Measurements from ENCODE around the gene SLC6A17. TPM values are rescaled to one million over a fixed set of nuclear protein-coding genes. Genes with fewer than 3 reads are reported as not detected.

Gene SLC6A17
- total RNA-seq, 2 experiments from 2014 or later, result 0.04 to 0.10 TPM

- H3K27me3 Mint-ChIP-seq, result no peaks in the 10 kb centered on the region
- no peaks in the 10 kb centered on the region for H3K9me3 Mint-ChIP-seq
- H3K4me3 Mint-ChIP-seq, result no peak overlapping the region
- DNase-seq, result no peak
- H3K36me3 Mint-ChIP-seq, result peaks cover 3% of the 10 kb centered on the region
- no peaks in the 10 kb centered on the region for H3K4me1 Mint-ChIP-seq
- no peak overlapping the region for H3K27ac Mint-ChIP-seq
Measured at GRCh38 chr1:110225756-110226404, 75.6 kb downstream of the SLC6A17 start.

DNA sequence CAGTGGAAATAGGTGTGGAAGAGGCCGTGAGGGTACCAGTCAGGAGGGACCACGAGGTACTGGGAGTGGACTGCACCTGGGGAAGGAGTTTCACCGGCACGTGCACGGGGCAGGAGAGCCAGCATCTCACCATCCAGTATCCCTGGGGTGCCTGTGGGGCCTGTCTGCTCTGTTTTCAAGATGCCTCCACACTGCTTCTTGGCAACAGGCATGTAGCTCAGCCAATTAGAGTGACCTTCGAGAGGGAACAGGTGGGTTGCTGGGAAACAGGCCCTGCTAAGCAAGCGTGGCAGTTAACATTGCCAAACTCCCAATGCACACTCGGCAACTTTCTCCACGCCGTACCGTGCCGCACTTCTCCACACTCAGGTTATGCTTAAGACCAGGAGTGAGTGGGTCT lies 77.5 kb downstream of the SLC6A17 start:
- Mint-ChIP-seq H3K9me3 (no peaks in the 10 kb centered on the region), H3K4me3 (no peak overlapping the region), H3K27me3 (no peaks in the 10 kb centered on the region), H3K36me3 (peaks cover 3% of the 10 kb centered on the region), H3K27ac (no peak overlapping the region), H3K4me1 (no peaks in the 10 kb centered on the region)
- DNase-seq, result no peak

GRCh38 chr1:110228381-110228780 lies 78.1 kb downstream of the SLC6A17 start:
- H3K9me3 Mint-ChIP-seq, result no peaks in the 10 kb centered on the region
- peaks cover 3% of the 10 kb centered on the region for H3K36me3 Mint-ChIP-seq
- no peak overlapping the region for H3K27ac Mint-ChIP-seq
- H3K4me1 Mint-ChIP-seq, result no peaks in the 10 kb centered on the region
- H3K27me3 Mint-ChIP-seq, result no peaks in the 10 kb centered on the region
- DNase-seq, result no peak
- H3K4me3 Mint-ChIP-seq, result no peak overlapping the region

- Mint-ChIP-seq H3K36me3 (peaks cover 3% of the 10 kb centered on the region), H3K4me1 (no peaks in the 10 kb centered on the region), H3K27ac (no peak overlapping the region), H3K4me3 (no peak overlapping the region), H3K9me3 (no peaks in the 10 kb centered on the region), H3K27me3 (no peaks in the 10 kb centered on the region)
- DNase-seq, result no peak
Measured at GRCh38 chr1:110228869-110229268, 78.6 kb downstream of the SLC6A17 start.

- no peak for DNase-seq
- Mint-ChIP-seq H3K9me3 (no peaks in the 10 kb centered on the region), H3K36me3 (peaks cover 1% of the 10 kb centered on the region), H3K4me1 (peaks cover 3% of the 10 kb centered on the region), H3K4me3 (no peak overlapping the region), H3K27ac (no peak overlapping the region), H3K27me3 (no peaks in the 10 kb centered on the region)
Measured at GRCh38 chr1:110229348-110230001, 79.2 kb downstream of the SLC6A17 start.

DNA sequence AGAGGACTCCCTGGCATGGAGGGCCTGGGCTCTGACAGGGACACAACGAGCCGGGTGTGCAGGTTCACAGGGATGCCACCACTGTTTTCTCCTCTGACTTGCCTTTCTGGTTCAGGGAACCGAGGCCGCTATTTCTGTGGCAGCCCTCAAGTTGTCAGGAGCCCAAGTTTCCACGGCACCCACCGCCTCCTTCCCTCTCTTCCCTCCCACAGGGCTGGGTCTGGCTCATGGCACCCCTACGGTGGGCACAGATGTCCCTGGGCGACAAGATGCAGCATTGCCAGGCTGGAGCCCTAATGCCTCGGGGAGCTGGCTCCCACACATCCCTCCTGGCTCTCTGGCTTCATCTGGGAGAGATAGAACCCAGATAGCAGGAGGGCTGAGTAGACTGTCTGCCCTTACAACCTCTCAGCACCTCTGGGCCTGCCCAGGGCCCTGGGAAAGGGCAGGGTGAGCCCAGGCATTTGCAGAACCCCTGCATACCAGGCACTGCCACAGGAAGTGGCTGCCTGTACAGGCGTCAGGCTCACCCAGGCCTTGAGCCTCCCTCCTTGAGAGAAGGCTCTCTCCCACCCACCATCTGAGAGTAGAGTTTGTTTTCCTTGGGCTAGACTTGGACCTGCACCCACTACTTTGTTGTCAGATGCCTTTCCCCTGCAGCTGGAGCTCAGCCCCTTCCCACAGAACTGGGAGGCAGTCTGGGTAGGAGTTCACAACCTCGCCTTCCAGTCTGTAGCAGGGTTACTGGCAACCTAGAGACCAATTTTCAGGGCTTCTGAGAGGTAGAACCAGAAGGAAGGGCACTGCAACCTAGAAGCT lies 80.3 kb downstream of the SLC6A17 start:
- Mint-ChIP-seq H3K27me3 (no peaks in the 10 kb centered on the region), H3K4me1 (peaks cover 14% of the 10 kb centered on the region), H3K36me3 (peaks cover 8% of the 10 kb centered on the region), H3K4me3 (no peak overlapping the region), H3K27ac (peak overlapping the region; percentile 25), H3K9me3 (no peaks in the 10 kb centered on the region)
- DNase-seq, result no peak

DNA sequence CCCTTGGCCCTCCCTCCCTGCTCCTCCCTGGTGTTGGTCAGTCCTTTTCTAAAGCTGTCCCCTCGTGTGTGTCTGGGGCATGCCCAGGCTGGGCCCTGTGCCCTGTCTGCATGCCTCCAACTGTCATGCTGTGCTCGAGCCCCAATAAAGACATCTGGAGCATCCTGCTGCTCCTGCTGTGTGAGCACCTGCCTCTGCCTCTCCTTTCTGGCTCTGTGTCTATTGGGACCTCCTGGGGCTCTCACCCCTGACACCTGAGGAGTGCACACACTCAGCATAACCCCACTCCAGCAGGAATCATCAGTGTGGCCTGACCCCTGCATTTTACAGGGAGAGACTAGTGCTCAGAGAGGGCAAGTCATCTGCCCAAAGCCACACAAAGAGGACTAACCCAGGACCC lies 83.6 kb downstream of the SLC6A17 start:
- peaks cover 40% of the 10 kb centered on the region for H3K4me1 Mint-ChIP-seq
- H3K27ac Mint-ChIP-seq, result no peak overlapping the region
- H3K9me3 Mint-ChIP-seq, result no peaks in the 10 kb centered on the region
- H3K27me3 Mint-ChIP-seq, result no peaks in the 10 kb centered on the region
- H3K4me3 Mint-ChIP-seq, result no peak overlapping the region
- no peak for DNase-seq
- H3K36me3 Mint-ChIP-seq, result peaks cover 10% of the 10 kb centered on the region

- Mint-ChIP-seq H3K4me1 (peaks cover 48% of the 10 kb centered on the region), H3K27ac (peak overlapping the region; percentile 94), H3K36me3 (peaks cover 13% of the 10 kb centered on the region), H3K27me3 (no peaks in the 10 kb centered on the region), H3K4me3 (no peak overlapping the region), H3K9me3 (no peaks in the 10 kb centered on the region)
- DNase-seq, result no peak
Measured at GRCh38 chr1:110234691-110235090, 84.4 kb downstream of the SLC6A17 start.

GRCh38 chr1:110235181-110235833 lies 85.0 kb downstream of the SLC6A17 start:
- H3K27ac Mint-ChIP-seq, result peak overlapping the region; percentile 94
- H3K4me1 Mint-ChIP-seq, result peaks cover 49% of the 10 kb centered on the region

DNA sequence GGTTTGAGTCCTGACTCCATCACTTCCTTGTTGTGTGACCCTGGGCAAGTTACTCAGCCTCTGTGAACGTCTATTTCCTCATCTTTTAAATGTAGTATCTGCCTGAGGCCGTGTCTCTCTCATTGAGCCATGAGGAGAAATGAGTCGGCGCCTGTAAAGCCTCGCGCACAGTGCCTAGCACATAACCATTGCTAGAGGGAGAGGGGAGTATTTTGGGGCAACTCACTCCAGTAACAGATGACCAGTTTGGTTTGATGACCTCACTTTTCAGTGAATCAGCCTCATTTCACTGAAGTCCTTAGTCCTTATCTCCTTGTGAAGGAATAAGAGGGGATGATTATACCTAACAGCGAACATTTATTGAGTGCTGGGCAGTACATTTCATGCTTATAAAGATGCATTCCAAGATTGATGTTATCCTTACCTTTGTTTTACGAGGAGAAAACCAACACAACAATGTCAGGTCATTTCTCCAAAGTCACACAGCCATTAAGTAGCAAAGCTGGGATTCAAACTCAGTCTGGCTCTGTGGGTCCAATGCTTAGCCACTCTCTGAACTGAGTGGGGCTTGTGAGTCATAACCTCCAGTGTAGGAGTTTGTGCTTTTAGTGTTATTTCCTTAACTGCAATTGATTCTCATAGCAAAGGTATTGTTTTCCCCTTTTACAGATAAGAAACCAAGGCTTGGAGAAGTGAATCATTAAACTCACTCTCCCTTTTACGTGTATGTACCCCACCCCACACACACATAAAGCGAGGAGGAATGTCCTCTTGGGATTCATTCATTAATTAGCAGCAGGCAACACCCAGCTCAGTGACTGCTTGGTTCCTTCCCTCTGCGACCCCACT lies 85.8 kb downstream of the SLC6A17 start:
- H3K4me3 Mint-ChIP-seq, result peak overlapping the region; percentile 19

More at GRCh38 chr1:110235181-110235833, 85.0 kb downstream of the SLC6A17 start:
- Mint-ChIP-seq H3K4me3 (peak overlapping the region; percentile 19), H3K9me3 (no peaks in the 10 kb centered on the region), H3K27me3 (no peaks in the 10 kb centered on the region), H3K36me3 (peaks cover 13% of the 10 kb centered on the region)
- no peak for DNase-seq

GRCh38 chr1:110237386-110238152 lies 87.3 kb downstream of the SLC6A17 start:
- H3K4me1 Mint-ChIP-seq, result peaks cover 49% of the 10 kb centered on the region

More for the DNA sequence above, 85.8 kb downstream of the SLC6A17 start:
- no peaks in the 10 kb centered on the region for H3K27me3 Mint-ChIP-seq
- H3K27ac Mint-ChIP-seq, result peak overlapping the region; percentile 94
- DNase-seq, result peak; percentile 46
- no peaks in the 10 kb centered on the region for H3K9me3 Mint-ChIP-seq
- peaks cover 13% of the 10 kb centered on the region for H3K36me3 Mint-ChIP-seq
- H3K4me1 Mint-ChIP-seq, result peaks cover 49% of the 10 kb centered on the region

DNA sequence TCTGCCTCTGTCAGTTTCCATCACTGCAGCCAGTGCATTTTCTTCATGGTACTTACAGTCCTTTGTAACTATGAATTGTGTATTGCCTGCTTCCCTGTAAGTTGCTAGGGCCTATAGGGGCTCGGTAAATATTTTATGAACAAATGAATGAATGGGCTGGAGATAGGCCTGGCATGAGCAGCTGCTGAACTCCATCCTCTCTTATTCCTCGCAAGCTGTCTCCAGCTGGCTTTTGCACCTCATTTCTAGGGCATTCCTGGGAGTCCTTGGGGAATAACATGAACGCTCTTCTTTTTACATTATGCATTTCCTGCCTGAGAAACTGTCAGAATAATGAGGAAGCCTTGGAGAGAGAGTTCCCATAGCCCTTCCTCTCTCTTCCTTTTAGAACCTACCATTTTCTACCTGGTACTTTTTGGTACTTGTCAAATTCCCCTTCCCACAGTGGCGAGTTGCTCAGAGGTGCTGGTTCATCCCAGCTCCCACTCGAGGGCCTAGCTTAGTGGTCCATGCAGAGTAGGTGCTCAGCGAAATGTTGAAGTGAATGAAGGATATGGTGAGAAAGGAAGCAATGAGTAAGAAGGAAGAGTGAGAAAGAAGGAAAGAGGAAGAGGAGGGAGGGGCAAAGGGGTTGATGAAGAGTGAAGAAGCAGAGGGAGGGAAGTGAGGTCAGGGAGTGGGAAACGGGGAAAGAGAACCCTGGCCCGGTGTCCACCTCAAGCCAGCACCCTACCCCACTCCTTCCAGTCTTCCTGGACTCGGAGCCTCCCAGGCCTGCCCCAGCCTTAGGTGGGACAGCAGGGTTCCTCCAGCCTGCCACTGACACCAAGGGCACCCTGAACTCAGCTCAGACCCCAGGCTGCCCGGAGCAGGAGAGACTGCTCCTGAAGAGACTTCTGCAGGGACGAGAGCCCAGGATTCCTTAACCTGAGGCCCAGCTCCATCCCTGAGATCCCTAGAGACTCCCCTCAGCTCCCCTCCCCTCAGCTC lies 89.4 kb downstream of the SLC6A17 start:
- peaks cover 13% of the 10 kb centered on the region for H3K36me3 Mint-ChIP-seq
- H3K9me3 Mint-ChIP-seq, result no peaks in the 10 kb centered on the region
- H3K27ac Mint-ChIP-seq, result peak overlapping the region; percentile 47
- peaks cover 52% of the 10 kb centered on the region for H3K4me1 Mint-ChIP-seq
- no peak overlapping the region for H3K4me3 Mint-ChIP-seq
- DNase-seq, result no peak
- no peaks in the 10 kb centered on the region for H3K27me3 Mint-ChIP-seq

More at GRCh38 chr1:110237386-110238152, 87.3 kb downstream of the SLC6A17 start:
- no peaks in the 10 kb centered on the region for H3K9me3 Mint-ChIP-seq
- DNase-seq, result no peak
- no peaks in the 10 kb centered on the region for H3K27me3 Mint-ChIP-seq
- H3K27ac Mint-ChIP-seq, result no peak overlapping the region
- H3K4me3 Mint-ChIP-seq, result no peak overlapping the region
- peaks cover 15% of the 10 kb centered on the region for H3K36me3 Mint-ChIP-seq
